Neural progenitor cell (in vitro differentiated cells): ENCODE results near the gene TEX14.

Experiments used
- EZH2 ChIP-seq: fragments of 200-600 bp; sonication (generic); IDR thresholded peaks from 2 replicates; pipeline ENCODE4 v1.6.1; 2017; ENCODE audit warnings: antibody characterized with exemption, mild to moderate bottlenecking, moderate library complexity
- EZH2phosphoT487 ChIP-seq: fragments of 200-600 bp; sonication (generic); IDR thresholded peaks from 2 replicates; pipeline ENCODE4 v1.6.1; 2017; ENCODE audit warnings: antibody characterized with exemption
- TF ChIP-seq, protein P1 (sequence below): fragments of 200-600 bp; sonication (generic); IDR thresholded peaks from 2 replicates; pipeline ENCODE4 v1.5.1; 2017; ENCODE audit warnings: antibody characterized with exemption, mild to moderate bottlenecking

DNA sequence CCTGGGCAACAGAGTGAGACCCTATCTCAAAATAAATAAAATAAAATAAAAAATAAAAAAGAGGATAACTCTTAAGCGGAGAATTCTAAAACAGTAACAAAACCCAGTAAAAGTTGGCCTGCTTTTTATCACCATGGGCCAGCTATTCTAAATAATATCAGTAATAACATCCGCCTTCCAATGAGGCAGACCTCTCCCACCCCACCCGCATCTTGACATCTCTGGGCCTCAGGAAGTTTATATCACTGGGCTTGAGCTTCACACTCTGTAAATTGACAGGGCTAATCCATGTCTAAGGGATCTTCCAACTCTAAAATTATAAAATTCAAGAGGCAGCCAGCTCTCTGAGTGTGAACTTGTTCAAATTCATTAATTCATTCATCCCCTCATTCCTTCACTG, 94.5 kb downstream of the TEX14 start:
- TF ChIP-seq, protein P1, sequence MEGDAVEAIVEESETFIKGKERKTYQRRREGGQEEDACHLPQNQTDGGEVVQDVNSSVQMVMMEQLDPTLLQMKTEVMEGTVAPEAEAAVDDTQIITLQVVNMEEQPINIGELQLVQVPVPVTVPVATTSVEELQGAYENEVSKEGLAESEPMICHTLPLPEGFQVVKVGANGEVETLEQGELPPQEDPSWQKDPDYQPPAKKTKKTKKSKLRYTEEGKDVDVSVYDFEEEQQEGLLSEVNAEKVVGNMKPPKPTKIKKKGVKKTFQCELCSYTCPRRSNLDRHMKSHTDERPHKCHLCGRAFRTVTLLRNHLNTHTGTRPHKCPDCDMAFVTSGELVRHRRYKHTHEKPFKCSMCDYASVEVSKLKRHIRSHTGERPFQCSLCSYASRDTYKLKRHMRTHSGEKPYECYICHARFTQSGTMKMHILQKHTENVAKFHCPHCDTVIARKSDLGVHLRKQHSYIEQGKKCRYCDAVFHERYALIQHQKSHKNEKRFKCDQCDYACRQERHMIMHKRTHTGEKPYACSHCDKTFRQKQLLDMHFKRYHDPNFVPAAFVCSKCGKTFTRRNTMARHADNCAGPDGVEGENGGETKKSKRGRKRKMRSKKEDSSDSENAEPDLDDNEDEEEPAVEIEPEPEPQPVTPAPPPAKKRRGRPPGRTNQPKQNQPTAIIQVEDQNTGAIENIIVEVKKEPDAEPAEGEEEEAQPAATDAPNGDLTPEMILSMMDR: no peak
- no peak for TF ChIP-seq EZH2
- no peak for TF ChIP-seq EZH2phosphoT487
